GM12891 (cell line): ENCODE data around the gene HSP90AB1.

Source experiments
- POLR2A ChIP-seq: IDR thresholded peaks from 2 replicates; pipeline ENCODE4 v1.6.1; 2011; ENCODE audit warnings: low read depth, low read length, control low read depth
- POLR2AphosphoS5 ChIP-seq: IDR thresholded peaks from 2 replicates; pipeline ENCODE4 v1.6.1; 2011; ENCODE audit warnings: low read depth, low read length, control low read depth
- TAF1 ChIP-seq: IDR thresholded peaks from 2 replicates; pipeline ENCODE4 v1.6.1; 2011; ENCODE audit warnings: low read depth, low read length, control low read depth

DNA sequence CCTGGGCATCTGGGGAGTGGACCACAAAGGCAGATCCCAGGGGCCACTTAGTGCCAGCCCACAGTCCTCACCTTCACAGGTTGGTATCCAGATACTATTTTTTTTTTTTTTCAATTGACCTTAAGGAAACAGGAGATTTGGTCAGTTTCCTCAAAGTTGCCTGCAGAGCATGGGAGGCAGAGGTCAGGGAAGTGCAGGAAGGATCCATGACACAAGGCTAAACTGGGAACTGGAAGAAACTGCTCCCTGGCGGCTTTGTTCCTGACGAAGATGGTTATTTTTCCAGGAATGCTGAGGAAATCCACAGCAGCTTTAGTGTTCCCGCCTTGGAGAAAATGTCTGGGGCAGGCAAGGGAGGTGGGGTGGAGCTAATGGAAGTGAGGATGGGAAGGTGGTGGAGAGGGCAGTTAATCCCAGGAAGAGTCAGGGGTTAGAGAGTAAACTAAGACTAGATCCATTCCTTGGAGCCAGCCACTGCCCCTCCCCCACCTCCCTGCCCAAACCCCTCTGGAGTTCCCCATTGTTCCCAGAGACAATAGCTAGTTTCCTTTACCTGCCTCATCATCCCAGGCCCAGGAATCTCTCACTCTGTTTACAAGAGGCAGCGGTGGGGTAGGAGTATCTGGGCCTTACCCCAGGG is 44.4 kb upstream of the HSP90AB1 start:
- TF ChIP-seq POLR2A (no peak), POLR2AphosphoS5 (no peak), TAF1 (no peak)
